DOHH2 (cell line): Measurements from ENCODE around the gene AIRE.

Experiments used
- H3F3A ChIP-seq: fragments of 200-600 bp; sonication (generic), shearing (Covaris generic); 2 replicates; pipeline ENCODE4 v1.6.0; 2016; ENCODE audit warnings: antibody characterized with exemption, mild to moderate bottlenecking; ENCODE audit not compliant: control insufficient read depth, insufficient read depth
- H3K27ac ChIP-seq: fragments of 200-600 bp; sonication (generic); 2 replicates; pipeline ENCODE4 v1.5.1; 2014; ENCODE audit warnings: low read depth, mild to moderate bottlenecking, low read length, moderate library complexity
- H3K27me3 ChIP-seq: fragments of 200-600 bp; sonication (generic); 2 replicates; pipeline ENCODE4 v1.6.1; 2014; ENCODE audit warnings: mild to moderate bottlenecking, low read length, mixed read lengths; ENCODE audit not compliant: control insufficient read depth
- H3K36me3 ChIP-seq: fragments of 200-600 bp; sonication (generic); 2 replicates; pipeline ENCODE4 v1.6.1; 2014; ENCODE audit warnings: mild to moderate bottlenecking, low read length, moderate library complexity, mixed read lengths; ENCODE audit not compliant: control insufficient read depth
- H3K4me1 ChIP-seq: fragments of 200-600 bp; sonication (generic); 2 replicates; pipeline ENCODE4 v1.6.1; 2014; ENCODE audit warnings: mild to moderate bottlenecking, low read length, mixed read lengths; ENCODE audit not compliant: control insufficient read depth
- H3K4me2 ChIP-seq: fragments of 200-600 bp; sonication (generic); 2 replicates; pipeline ENCODE4 v1.6.0; 2014; ENCODE audit warnings: mild to moderate bottlenecking, low read length, moderate library complexity
- H3K4me3 ChIP-seq: fragments of 200-600 bp; sonication (generic); 2 replicates; pipeline ENCODE4 v1.5.1; 2014; ENCODE audit warnings: mild to moderate bottlenecking, low read length, mixed read lengths
- H3K79me2 ChIP-seq: fragments of 200-600 bp; sonication (generic); 2 replicates; pipeline ENCODE4 v1.6.1; 2014; ENCODE audit warnings: mild to moderate bottlenecking, low read length, mixed read lengths; ENCODE audit not compliant: control insufficient read depth
- H3K9me2 ChIP-seq: fragments of 200-600 bp; sonication (generic); replicated peaks from 2 replicates; pipeline ENCODE4 v1.6.1; 2014; ENCODE audit warnings: mild to moderate bottlenecking, low read length, mixed read lengths; ENCODE audit not compliant: control insufficient read depth
- H3K9me3 ChIP-seq: fragments of 200-600 bp; sonication (generic); 2 replicates; pipeline ENCODE4 v1.6.1; 2014; ENCODE audit warnings: antibody characterized with exemption, low read length, mixed read lengths; ENCODE audit not compliant: control insufficient read depth, insufficient read depth
- H4K20me1 ChIP-seq: fragments of 200-600 bp; sonication (generic); 2 replicates; pipeline ENCODE4 v1.6.0; 2014; ENCODE audit warnings: low read depth, mild to moderate bottlenecking, antibody characterized with exemption, low read length, moderate library complexity; ENCODE audit not compliant: control insufficient read depth, insufficient read depth
- CTCF ChIP-seq: fragments of 200-600 bp; sonication (generic); IDR thresholded peaks from one replicate; pipeline ENCODE4 v1.5.1; 2014; ENCODE audit warnings: antibody characterized with exemption, mild to moderate bottlenecking, low read depth, low read length; ENCODE audit not compliant: poor library complexity, severe bottlenecking
- EZH2phosphoT487 ChIP-seq: fragments of 200-600 bp; sonication (generic); IDR thresholded peaks from 2 replicates; pipeline ENCODE4 v1.6.1; 2017; ENCODE audit warnings: borderline replicate concordance, mild to moderate bottlenecking, antibody characterized with exemption, low read length, moderate library complexity, mixed read lengths

The AIRE gene

DNA sequence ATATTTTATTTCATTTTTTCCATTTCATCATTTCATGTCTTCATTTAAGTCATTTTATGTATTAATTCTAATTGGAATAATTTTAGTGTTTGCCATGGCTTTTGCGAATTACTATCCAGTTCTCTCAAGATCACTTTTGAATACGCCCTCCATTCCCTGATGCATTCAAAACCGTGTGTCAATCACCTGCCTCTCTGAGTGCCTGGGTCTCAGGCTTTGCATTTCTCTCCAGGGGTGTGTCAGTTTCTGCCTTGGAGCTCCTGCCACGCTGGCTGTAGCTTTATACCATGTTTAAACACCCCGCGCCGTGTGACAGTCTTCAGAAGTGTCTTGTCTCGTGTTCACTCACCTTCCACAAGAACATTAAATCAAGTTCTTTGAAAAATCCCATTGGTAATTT, 16.6 kb upstream of the AIRE start:
- Histone ChIP-seq H3K4me1 (no peaks in the 10 kb centered on the region), H3K79me2 (no peaks in the 10 kb centered on the region), H3F3A (no peaks in the 10 kb centered on the region), H3K9me3 (no peaks in the 10 kb centered on the region), H3K4me3 (no peak overlapping the region), H3K36me3 (no peaks in the 10 kb centered on the region), H4K20me1 (no peaks in the 10 kb centered on the region), H3K27ac (no peak overlapping the region), H3K27me3 (0 out of 2 replicates have a peak, but pooled peaks cover 3% of the 10 kb centered on the region), H3K4me2 (no peak overlapping the region), H3K9me2 (no peaks in the 10 kb centered on the region)
- TF ChIP-seq CTCF = no peak
- no peak for TF ChIP-seq EZH2phosphoT487

GRCh38 chr21:44271558-44272283, 14.0 kb upstream of the AIRE start:
- Histone ChIP-seq H3K36me3 (no peaks in the 10 kb centered on the region), H3F3A (no peaks in the 10 kb centered on the region), H3K4me2 (no peak overlapping the region), H4K20me1 (no peaks in the 10 kb centered on the region), H3K4me1 (no peaks in the 10 kb centered on the region), H3K27ac (no peak overlapping the region), H3K9me3 (no peaks in the 10 kb centered on the region), H3K9me2 (no peaks in the 10 kb centered on the region), H3K4me3 (no peak overlapping the region), H3K79me2 (no peaks in the 10 kb centered on the region), H3K27me3 (peaks cover 12% of the 10 kb centered on the region)
- TF ChIP-seq EZH2phosphoT487 (no peak), CTCF (no peak)

DNA sequence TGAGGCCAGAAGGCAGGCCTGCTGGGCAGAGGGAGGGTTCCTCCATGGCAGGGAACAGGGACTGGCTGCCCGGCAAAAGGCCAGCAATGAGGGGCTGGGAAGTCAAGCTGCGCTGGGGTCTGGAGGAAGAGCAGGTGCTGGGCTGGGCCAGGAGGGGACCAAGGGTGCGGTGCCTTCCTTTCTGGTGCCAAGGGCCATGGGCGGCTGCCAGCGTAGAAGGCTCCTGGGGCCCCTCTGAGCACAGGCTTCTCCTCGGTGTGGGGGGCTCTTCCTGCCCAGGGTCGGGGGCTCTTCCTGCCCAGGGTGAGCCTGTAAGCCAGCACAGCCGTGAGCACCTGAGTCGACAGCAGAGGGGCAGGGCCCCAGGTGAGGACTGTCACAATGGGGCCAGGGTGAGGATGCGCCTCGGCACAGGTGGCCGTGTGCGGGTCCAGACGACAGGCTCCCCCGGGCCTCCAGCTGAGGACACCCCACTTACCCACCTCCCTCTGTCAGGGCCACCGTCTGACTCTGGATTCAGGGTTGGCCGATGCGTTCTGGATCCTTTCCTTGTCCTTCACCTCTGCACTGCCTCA, 13.3 kb upstream of the AIRE start:
- no peak overlapping the region for H3K4me2 ChIP-seq
- H3K4me3 ChIP-seq = no peak overlapping the region
- H3K4me1 ChIP-seq = no peaks in the 10 kb centered on the region
- no peaks in the 10 kb centered on the region for H3K9me2 ChIP-seq
- H3K27ac ChIP-seq = no peak overlapping the region
- no peaks in the 10 kb centered on the region for H3F3A ChIP-seq
- H3K79me2 ChIP-seq = no peaks in the 10 kb centered on the region
- H3K36me3 ChIP-seq = no peaks in the 10 kb centered on the region
- H3K9me3 ChIP-seq = no peaks in the 10 kb centered on the region
- peaks cover 12% of the 10 kb centered on the region for H3K27me3 ChIP-seq
- TF ChIP-seq EZH2phosphoT487 (no peak), CTCF (no peak)
- H4K20me1 ChIP-seq = no peaks in the 10 kb centered on the region
